Karpas-422 (cell line): ENCODE results near the gene CADM4. TPM values are rescaled to one million over a fixed set of nuclear protein-coding genes. Genes with fewer than 3 reads are reported as not detected.

Experiments used
- DNase-seq: peaks from one replicate; pipeline ENCODE4 v3.0.0-alpha.2; 2015
- H2AFZ ChIP-seq: fragments of 200-600 bp; sonication (generic); 2 replicates; pipeline ENCODE4 v1.6.1; 2014; ENCODE audit warnings: antibody characterized with exemption, low read length, mixed read lengths
- H3K27ac ChIP-seq: fragments of 200-600 bp; sonication (generic); 2 replicates; pipeline ENCODE4 v1.5.1; 2014; ENCODE audit warnings: mild to moderate bottlenecking, low read length, moderate library complexity
- H3K27me3 ChIP-seq: fragments of 200-600 bp; sonication (generic); 2 replicates; pipeline ENCODE4 v1.6.1; 2014; ENCODE audit warnings: low read length, mixed read lengths
- H3K36me3 ChIP-seq: fragments of 200-600 bp; sonication (generic); 2 replicates; pipeline ENCODE4 v1.6.1; 2014; ENCODE audit warnings: low read length, mixed read lengths; ENCODE audit not compliant: insufficient read depth
- H3K4me1 ChIP-seq: fragments of 200-600 bp; sonication (generic); 2 replicates; pipeline ENCODE4 v1.6.1; 2014; ENCODE audit warnings: mild to moderate bottlenecking, low read length, mixed read lengths
- H3K4me2 ChIP-seq: fragments of 200-600 bp; sonication (generic); 2 replicates; pipeline ENCODE4 v1.6.1; 2014; ENCODE audit warnings: low read length, low read depth, mild to moderate bottlenecking; ENCODE audit not compliant: poor library complexity, severe bottlenecking
- H3K4me3 ChIP-seq: fragments of 200-600 bp; sonication (generic); 2 replicates; pipeline ENCODE4 v1.5.1; 2014; ENCODE audit warnings: mild to moderate bottlenecking, antibody characterized with exemption, low read length, mixed read lengths
- H3K79me2 ChIP-seq: fragments of 200-600 bp; sonication (generic); 2 replicates; pipeline ENCODE4 v1.6.1; 2014; ENCODE audit warnings: mild to moderate bottlenecking, low read length, mixed read lengths
- H3K9ac ChIP-seq: fragments of 200-600 bp; sonication (generic); 2 replicates; pipeline ENCODE4 v1.6.0; 2014; ENCODE audit warnings: low read length
- H3K9me2 ChIP-seq: fragments of 200-600 bp; sonication (generic), shearing (Covaris generic); replicated peaks from 2 replicates; pipeline ENCODE4 v1.6.0; 2014; ENCODE audit warnings: mild to moderate bottlenecking, low read length, moderate library complexity; ENCODE audit not compliant: insufficient read depth
- H3K9me3 ChIP-seq: fragments of 300-700, 200-600 bp; sonication (generic); 2 replicates; pipeline ENCODE4 v1.6.1; 2014; ENCODE audit warnings: low read length, mixed read lengths
- H4K20me1 ChIP-seq: fragments of 200-600 bp; sonication (generic); 2 replicates; pipeline ENCODE4 v1.6.1; 2014; ENCODE audit warnings: mild to moderate bottlenecking, antibody characterized with exemption, low read length, low read depth; ENCODE audit not compliant: insufficient read depth
- total RNA-seq: library from RNA; depleted of rRNA; stranded (reverse); fragments of >200 nt; shearing (Covaris generic); gene quantifications from 2 replicates; pipeline ENCODE4 v1.2.3, GENCODE V29; 2014; ENCODE audit warnings: low replicate concordance

CADM4 gene
- total RNA-seq, 1 experiment from 2014 or later = not detected

DNA sequence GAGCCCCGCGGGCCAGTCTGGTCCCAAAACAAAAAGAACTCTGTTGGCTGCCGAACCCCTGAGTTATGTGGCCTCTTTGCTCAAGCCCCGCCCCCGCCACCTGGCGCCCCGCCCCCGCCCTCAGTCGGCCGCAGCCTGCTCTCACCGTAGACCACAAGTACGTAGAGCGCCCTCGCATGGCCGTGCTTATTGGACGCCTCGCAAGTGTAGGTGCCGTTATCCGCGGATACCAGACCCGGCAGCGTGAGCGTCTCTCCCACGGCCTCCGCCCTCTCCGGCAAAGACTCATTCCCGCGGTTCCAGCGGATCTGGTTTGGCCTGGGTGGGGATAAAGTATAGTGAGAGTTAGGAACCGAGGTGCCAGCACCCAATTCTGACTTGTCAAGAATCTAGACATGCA, 14.7 kb downstream of the CADM4 start:
- Histone ChIP-seq H3K4me3 (no peak overlapping the region), H3K4me2 (peak overlapping the region; percentile 37), H4K20me1 (0 out of 2 replicates have a peak, but pooled peaks cover 3% of the 10 kb centered on the region), H3K9me2 (no peaks in the 10 kb centered on the region), H3K79me2 (peaks cover 10% of the 10 kb centered on the region), H3K27me3 (no peaks in the 10 kb centered on the region), H3K9ac (no peak overlapping the region), H3K36me3 (no peaks in the 10 kb centered on the region), H3K27ac (no peak overlapping the region), H2AFZ (no peak overlapping the region), H3K4me1 (peaks cover 16% of the 10 kb centered on the region), H3K9me3 (no peaks in the 10 kb centered on the region)
- peak; percentile 97 for DNase-seq

- no peaks in the 10 kb centered on the region for H3K27me3 ChIP-seq
- no peak overlapping the region for H2AFZ ChIP-seq
- no peak overlapping the region for H3K9ac ChIP-seq
- H3K36me3 ChIP-seq = no peaks in the 10 kb centered on the region
- H3K27ac ChIP-seq = no peak overlapping the region
- no peak for DNase-seq
- no peaks in the 10 kb centered on the region for H3K9me2 ChIP-seq
- H3K9me3 ChIP-seq = no peaks in the 10 kb centered on the region
- peaks cover 20% of the 10 kb centered on the region for H3K4me1 ChIP-seq
- H3K4me3 ChIP-seq = no peak overlapping the region
- 0 out of 2 replicates have a peak, but pooled peaks cover 3% of the 10 kb centered on the region for H4K20me1 ChIP-seq
- H3K4me2 ChIP-seq = peak overlapping the region; percentile 37
- peaks cover 12% of the 10 kb centered on the region for H3K79me2 ChIP-seq
Observed at GRCh38 chr19:43623889-43624670, 15.6 kb downstream of the CADM4 start.

DNA sequence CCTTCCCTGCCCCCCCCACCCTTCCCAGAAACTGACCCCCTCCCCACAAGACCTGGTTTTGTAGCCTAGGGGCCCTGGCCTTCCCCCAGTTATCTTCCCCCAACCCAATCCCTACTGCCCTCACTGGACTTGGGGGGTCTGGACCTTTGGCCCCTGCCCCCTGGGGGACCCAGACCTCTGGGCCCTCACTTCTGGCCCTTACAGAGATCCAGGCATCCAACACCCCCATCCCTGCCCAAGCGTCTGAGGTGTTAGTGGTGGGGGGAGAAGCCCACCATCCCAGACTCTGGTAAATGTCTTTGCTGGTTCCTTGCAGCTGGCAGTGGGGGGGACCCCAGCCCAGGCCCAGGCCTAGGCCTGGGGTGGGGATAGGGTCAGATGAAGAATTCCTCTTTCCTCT, 16.7 kb downstream of the CADM4 start:
- 0 out of 2 replicates have a peak, but pooled peaks cover 3% of the 10 kb centered on the region for H4K20me1 ChIP-seq
- no peaks in the 10 kb centered on the region for H3K9me3 ChIP-seq
- no peak overlapping the region for H2AFZ ChIP-seq
- H3K27me3 ChIP-seq = no peaks in the 10 kb centered on the region
- no peak overlapping the region for H3K4me3 ChIP-seq
- H3K9me2 ChIP-seq = no peaks in the 10 kb centered on the region
- no peaks in the 10 kb centered on the region for H3K36me3 ChIP-seq
- H3K9ac ChIP-seq = no peak overlapping the region
- H3K27ac ChIP-seq = no peak overlapping the region
- no peak for DNase-seq
- no peak overlapping the region for H3K4me2 ChIP-seq
- H3K4me1 ChIP-seq = peaks cover 27% of the 10 kb centered on the region
- peaks cover 23% of the 10 kb centered on the region for H3K79me2 ChIP-seq

DNA sequence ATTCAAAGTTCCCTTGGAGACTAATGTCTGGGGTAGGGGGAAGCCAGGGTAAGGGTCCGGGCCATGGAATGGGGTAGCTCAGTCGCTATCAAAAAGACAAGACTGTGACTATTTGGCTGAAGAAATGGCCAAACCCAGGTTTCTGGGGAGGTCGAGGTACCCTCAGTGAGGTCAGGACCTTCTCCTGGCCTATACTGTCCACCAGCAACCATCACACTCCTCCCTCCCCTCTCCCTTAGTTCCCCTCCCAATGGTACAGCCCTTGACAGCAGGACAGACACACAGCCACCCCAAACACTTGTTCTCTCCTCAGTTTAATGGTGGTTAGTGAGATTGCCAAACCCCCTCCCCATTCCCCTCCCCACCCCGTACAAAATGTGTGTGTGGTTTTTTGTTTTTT, 17.6 kb downstream of the CADM4 start:
- no peaks in the 10 kb centered on the region for H3K9me2 ChIP-seq
- no peaks in the 10 kb centered on the region for H3K27me3 ChIP-seq
- DNase-seq = no peak
- no peak overlapping the region for H3K4me3 ChIP-seq
- H3K36me3 ChIP-seq = no peaks in the 10 kb centered on the region
- H4K20me1 ChIP-seq = 0 out of 2 replicates have a peak, but pooled peaks cover 3% of the 10 kb centered on the region
- no peak overlapping the region for H2AFZ ChIP-seq
- H3K79me2 ChIP-seq = peaks cover 31% of the 10 kb centered on the region
- peaks cover 27% of the 10 kb centered on the region for H3K4me1 ChIP-seq
- no peak overlapping the region for H3K27ac ChIP-seq
- H3K9me3 ChIP-seq = no peaks in the 10 kb centered on the region
- no peak overlapping the region for H3K9ac ChIP-seq
- H3K4me2 ChIP-seq = no peak overlapping the region

DNA sequence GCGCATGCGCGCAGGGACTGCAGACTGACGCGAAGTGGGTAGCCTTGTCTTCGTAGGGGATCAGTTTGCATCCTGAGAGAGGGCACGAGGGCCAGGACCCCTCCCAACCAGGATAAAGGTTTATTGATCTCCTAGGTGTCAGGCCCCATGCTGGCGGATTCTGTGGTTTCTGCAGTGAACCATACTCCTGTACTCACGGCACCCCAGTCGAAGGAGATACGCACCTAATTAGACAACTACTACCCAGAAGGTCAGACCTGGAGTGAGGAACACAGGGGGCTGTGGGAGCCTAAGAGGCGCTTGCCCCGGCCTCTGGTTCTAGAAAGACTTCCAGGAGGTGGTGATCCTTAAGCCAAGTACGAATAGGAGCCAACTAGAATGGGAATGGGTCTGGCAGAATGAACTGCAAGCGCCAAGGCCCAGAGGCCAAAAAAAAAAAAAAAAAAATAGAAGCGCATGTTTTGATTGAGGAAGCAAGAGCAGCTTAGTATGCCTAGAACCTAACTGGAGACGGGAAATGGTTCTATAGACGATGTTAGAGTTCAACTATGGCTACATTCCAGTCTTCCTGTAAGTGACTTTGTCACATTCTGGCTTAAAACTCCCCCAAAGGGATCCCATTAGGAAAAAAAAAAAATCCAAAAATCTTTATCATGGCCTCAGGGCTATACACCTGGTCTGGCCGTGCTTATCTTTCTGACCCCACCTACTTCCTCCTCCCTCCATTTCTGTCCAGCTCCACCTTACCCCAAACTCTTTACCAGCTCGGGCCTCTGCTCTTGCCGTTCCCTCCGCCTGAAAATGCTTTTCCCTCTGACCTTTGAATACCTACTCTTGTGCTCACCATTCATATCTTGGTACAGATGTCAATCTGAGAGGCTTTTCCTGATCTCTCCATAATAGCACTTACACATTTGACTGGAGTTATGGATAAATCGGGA, 19.3 kb downstream of the CADM4 start:
- Histone ChIP-seq H3K27ac (peak overlapping the region; percentile 93), H3K4me3 (peak overlapping the region; percentile 91), H3K36me3 (no peaks in the 10 kb centered on the region), H3K4me2 (peak overlapping the region; percentile 91), H3K4me1 (peaks cover 27% of the 10 kb centered on the region), H4K20me1 (no peaks in the 10 kb centered on the region), H3K9me2 (no peaks in the 10 kb centered on the region), H3K9ac (peak overlapping the region; percentile 96), H2AFZ (peak overlapping the region; percentile 33; the same call in 1 of the 2 replicates), H3K79me2 (peaks cover 48% of the 10 kb centered on the region), H3K9me3 (no peaks in the 10 kb centered on the region), H3K27me3 (no peaks in the 10 kb centered on the region)
- peak; percentile 56 for DNase-seq

DNA sequence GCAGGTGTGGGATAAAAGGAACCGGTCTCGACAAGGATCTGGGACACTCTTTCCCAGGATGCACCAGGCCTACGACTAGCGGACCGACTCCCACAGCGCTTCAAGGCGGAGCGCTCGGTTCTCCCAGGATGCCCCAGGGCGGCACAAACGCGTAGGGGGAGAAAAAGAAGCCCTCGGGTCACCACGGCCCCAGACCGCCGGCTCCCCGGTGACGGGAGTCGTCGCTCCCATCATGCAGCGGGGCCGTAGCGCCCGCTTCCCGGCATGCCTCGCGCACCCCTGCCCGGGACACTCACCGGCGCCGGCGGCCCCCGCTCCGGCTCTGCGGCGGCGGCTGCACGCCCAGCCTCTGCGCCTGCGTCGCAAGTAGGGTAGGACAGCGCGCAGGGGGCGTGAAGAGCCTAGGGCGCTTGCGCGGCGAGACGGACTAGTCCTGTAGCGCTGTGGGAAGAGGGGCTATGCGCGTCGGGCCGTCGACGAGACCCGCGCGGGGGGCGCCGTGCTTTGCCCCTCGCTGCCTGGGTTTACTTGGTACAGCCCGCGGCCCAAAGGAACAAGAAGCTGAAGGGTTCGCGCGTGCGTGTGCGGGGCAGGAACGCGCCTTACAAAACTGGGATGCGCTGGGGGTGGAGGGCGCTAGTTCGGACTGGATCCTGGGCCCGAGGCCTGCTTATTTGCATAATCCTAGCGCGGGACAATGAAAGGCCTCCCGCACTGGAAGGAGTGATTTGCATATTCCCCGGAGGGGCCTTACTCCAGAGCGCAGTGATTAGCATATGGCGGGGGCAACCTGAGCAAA, 20.2 kb downstream of the CADM4 start, which contains the start of gene ZNF428:
Gene ZNF428 (minus strand): TSS at position 368 of the 799 bp plus-strand sequence. CDS start 5,325 bp downstream, outside the sequence.
- Histone ChIP-seq H3K4me1 (peaks cover 21% of the 10 kb centered on the region), H3K4me3 (peak within 1 kb of the TSS; percentile 91), H3K27ac (peak within 1 kb of the TSS; percentile 93), H3K9me2 (no peaks in the 10 kb centered on the region), H3K9ac (peak within 1 kb of the TSS; percentile 96), H2AFZ (peak within 1 kb of the TSS; percentile 85; the same call in 1 of the 2 replicates), H3K27me3 (no peaks in the 10 kb centered on the region), H3K79me2 (peaks cover 57% of the 10 kb centered on the region), H3K36me3 (no peaks in the 10 kb centered on the region), H3K4me2 (peak within 1 kb of the TSS; percentile 91), H4K20me1 (no peaks in the 10 kb centered on the region), H3K9me3 (no peaks in the 10 kb centered on the region)
- peak; percentile 98 for DNase-seq

DNA sequence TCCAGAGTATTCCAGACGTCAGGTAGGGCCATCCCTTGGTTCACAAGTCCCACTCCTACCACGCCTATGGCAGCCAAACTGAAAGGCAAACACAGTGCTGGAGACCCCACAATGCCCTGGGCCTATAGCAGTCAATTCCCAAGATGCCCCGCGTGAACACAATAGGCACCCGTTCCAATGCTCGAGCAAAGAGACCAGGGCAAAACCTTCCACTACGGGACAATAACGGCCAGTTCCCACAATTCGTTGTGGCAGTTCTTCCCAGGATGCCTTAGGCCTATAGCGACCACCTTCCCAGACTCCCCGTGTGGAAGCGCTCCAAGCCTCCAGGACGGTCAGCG, 20.8 kb downstream of the CADM4 start:
- peak; percentile 88 for DNase-seq
- Histone ChIP-seq H3K4me1 (peaks cover 21% of the 10 kb centered on the region), H3K79me2 (peaks cover 63% of the 10 kb centered on the region), H3K4me3 (peak overlapping the region; percentile 91), H4K20me1 (no peaks in the 10 kb centered on the region), H3K27me3 (no peaks in the 10 kb centered on the region), H3K9me3 (no peaks in the 10 kb centered on the region), H3K9me2 (no peaks in the 10 kb centered on the region), H3K4me2 (peak overlapping the region; percentile 91), H3K36me3 (no peaks in the 10 kb centered on the region), H2AFZ (peak overlapping the region; percentile 85; the same call in 1 of the 2 replicates), H3K27ac (peak overlapping the region; percentile 93), H3K9ac (peak overlapping the region; percentile 96)
